Dedifferentiated amniotic fluid mesenchymal stem cell (primary cell): ENCODE results near the gene ATF6.
"Not testable (repeated sequence)": the region's sequence is repeated elsewhere in the genome, so short reads cannot be mapped to it uniquely, and the experiment has no call there.

ENCODE experiments used
- DNase-seq: peaks from one replicate; pipeline ENCODE4 v3.0.0-alpha.2; 2016; ENCODE audit errors: extremely low spot score

Gene ATF6, protein sequence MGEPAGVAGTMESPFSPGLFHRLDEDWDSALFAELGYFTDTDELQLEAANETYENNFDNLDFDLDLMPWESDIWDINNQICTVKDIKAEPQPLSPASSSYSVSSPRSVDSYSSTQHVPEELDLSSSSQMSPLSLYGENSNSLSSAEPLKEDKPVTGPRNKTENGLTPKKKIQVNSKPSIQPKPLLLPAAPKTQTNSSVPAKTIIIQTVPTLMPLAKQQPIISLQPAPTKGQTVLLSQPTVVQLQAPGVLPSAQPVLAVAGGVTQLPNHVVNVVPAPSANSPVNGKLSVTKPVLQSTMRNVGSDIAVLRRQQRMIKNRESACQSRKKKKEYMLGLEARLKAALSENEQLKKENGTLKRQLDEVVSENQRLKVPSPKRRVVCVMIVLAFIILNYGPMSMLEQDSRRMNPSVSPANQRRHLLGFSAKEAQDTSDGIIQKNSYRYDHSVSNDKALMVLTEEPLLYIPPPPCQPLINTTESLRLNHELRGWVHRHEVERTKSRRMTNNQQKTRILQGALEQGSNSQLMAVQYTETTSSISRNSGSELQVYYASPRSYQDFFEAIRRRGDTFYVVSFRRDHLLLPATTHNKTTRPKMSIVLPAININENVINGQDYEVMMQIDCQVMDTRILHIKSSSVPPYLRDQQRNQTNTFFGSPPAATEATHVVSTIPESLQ

GRCh38 chr1:161766102-161766981 lies at the start of gene ATF6:
TSS of gene ATF6 (plus strand) at chr1:161766320. CDS start at chr1:161766361, 41 bp downstream.
- peak; percentile 94 for DNase-seq

DNA sequence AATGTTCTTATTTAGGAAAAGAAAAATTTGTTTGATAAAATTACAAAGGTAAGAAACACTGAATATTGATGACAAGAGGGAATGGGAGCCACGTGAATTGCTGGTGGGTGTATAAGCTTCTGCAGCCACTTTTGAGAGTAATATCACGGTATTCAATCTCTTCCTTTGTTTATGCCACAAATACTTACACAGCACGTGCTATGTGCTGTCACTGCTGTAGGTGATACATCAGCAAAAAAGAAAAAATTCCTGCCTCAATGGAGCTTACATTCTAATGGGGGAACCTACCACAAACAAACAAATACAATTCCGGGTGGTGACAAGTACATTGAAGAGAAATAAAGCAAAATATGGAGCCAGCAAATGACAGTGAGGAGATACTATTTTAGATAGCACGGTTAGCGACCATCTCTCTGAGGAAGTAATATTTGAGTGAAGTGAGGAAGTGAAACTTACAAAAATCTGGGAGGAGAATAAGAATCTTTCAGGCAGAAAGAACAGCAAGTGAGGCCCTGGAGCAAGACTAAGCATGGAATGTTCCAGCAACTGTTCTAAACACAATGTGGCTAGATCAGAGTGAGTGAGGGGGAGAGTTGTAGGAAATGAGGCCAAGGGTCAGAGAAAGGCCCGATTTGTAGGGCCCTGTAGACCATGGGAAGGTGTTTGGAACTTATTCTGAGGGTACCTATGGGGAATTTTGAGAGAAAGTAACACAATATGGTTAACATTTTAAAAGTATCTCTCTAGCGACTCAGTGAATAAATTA lies 47.4 kb upstream of the ATF6 start:
- DNase-seq: no peak

DNA sequence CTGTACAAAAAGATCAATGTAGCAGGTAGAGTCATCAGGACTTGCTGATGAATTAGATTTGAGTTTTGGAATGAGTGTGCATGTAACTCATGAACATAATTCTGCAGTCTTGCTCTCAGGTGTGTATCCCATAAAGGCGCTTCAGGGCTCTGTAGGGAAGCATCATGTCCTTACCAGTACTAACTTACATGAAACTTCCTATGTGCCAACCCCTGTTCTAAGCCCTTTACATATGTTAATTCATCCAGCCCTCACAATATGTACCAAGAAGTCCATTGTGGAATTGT lies 46.9 kb upstream of the ATF6 start:
- DNase-seq: no peak

- DNase-seq: no peak
Measured at GRCh38 chr1:161720422-161720821, 45.7 kb upstream of the ATF6 start.

GRCh38 chr1:161720956-161721737 lies 45.0 kb upstream of the ATF6 start, which contains the start of gene FCRLB:
TSS of gene FCRLB (plus strand) at chr1:161721544. CDS start at chr1:161722673, 1,129 bp downstream.
- no peak for DNase-seq

- no peak for DNase-seq
Measured at GRCh38 chr1:161721738-161722343, 44.3 kb upstream of the ATF6 start.

DNA sequence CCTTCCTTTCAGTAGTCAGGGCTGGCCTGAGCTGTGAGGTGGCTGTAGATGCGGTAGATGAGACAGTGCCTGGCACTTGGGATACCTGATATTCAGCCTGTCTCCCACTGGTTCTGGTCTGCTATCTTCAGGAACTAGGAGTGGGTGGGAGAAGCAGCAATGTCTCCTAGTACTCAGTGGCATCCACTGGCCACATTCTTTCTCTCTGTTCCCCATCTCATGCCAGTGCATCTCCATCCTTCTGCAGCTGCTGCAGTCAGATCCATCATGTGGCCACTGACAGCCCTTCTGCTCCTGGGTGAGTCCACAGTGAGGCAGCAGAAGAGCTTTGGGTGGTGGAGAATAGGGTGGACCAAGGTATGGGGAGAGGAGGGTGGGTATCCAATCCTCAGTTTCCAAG lies 43.7 kb upstream of the ATF6 start:
- DNase-seq: no peak

- DNase-seq: no peak
Measured at GRCh38 chr1:161723459-161724141, 42.5 kb upstream of the ATF6 start.

GRCh38 chr1:161725258-161725907 lies 40.7 kb upstream of the ATF6 start:
- not testable (repeated sequence) for DNase-seq

DNA sequence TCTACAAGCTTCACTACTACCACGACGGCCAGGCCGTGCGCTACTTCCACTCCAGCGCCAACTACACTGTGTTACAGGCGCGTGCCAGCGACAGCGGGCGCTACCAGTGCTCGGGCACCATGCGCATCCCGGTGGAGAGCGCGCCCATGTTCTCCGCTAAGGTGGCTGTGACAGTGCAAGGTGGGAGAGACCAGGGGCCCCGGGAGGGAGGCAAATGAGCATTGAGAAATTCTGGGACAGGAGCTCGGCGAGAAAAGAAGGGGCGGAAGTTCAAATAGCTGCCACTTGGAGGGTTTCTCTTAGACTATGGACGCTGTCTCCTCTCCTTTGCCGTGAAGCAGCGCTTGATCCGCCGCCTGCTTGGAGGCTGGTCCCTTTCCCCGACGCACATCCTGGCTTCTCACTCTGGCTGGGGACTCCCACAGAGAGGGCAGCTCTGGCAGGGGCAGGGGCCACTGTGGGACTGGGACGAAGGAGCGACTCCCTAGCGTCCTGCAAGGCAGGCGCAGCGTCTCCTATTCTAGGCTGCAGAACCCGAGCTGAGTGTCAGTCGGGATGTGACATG lies 40.1 kb upstream of the ATF6 start:
- DNase-seq: peak; percentile 20

- peak; percentile 54 for DNase-seq
Measured at GRCh38 chr1:161726473-161727255, 39.5 kb upstream of the ATF6 start.

DNA sequence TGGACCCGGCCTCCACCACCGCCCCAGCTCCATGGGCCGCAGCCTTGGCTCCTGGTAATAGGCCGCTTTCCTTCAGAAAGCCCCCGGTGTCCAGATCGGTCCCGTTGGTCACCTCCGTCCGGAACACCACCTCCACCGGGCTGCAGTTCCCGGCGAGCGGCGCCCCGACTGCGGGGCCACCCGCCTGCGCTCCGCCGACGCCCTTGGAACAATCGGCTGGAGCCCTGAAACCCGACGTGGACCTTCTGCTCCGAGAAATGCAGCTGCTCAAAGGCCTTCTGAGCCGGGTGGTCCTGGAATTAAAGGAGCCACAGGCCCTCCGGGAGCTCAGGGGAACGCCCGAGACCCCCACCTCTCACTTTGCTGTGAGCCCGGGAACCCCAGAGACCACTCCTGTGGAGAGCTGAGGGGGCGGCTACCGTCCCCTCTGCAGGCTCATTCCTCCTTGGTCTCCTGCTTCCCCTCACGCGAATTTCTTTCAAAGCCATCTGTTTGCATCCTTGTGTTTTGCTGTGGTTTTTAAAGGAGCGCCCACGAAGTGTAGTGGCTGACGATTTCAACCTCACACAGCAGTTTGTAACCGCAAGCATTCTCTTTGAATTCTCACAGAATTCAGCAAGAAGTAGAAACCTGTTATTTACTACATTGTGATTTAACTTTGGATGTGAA lies 38.7 kb upstream of the ATF6 start:
- peak; percentile 51 for DNase-seq

- no peak for DNase-seq
Measured at GRCh38 chr1:161728376-161729226, 37.5 kb upstream of the ATF6 start.

- DNase-seq: no peak
Measured at GRCh38 chr1:161730050-161730564, 36.0 kb upstream of the ATF6 start.

- DNase-seq: no peak
Measured at GRCh38 chr1:161731241-161731640, 34.9 kb upstream of the ATF6 start.

DNA sequence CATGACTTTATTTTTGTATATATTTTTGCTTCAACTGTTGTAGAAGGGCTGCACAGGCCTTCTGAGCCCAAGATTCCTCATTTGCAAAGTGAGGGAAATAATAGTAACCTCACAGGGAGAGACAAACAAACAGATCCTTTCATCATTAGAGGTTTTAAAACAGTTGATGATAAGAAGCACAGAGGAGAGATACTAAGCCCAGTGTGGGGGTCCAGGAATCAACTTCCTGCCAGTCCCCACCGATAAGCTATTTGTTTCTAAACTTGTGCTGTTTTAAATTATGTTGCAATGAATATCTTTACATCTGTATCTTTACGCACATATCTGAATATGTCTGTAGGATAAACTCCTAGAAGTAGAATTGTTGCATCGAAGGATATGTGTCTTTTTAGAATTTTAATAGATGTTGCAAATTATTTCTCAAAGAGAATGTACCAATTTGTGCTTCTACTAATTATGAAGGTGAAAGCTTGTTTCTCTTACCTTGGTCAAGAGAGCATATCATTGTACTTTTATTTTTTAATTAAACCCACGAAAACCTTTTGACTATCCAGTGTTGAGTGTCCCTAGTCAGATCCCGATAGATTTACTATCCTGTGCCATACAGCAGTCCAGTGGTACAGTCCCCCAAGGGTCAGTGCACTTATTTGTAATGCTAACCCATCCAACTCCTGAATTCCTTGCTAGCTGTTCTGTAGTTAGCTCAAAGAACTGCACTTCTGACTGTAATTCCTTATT lies 34.0 kb upstream of the ATF6 start:
- DNase-seq: no peak
